Embryonic facial prominence (tissue), 1 donor: ENCODE results near the gene CHAC2.
"Not testable (repeated sequence)": the region's sequence is repeated elsewhere in the genome, so short reads cannot be mapped to it uniquely, and the experiment has no call there.

Experiments used
- DNase-seq: peaks from one replicate; pipeline ENCODE4 v3.0.0-alpha.2; 2016; ENCODE audit errors: extremely low spot score

Gene CHAC2

GRCh38 chr2:53778536-53779162, 11.0 kb downstream of the CHAC2 start:
- no peak for DNase-seq

- DNase-seq, result no peak
These were observed 12.5 kb downstream of the CHAC2 start for GRCh38 chr2:53780056-53780455.

- no peak for DNase-seq
These were observed 15.1 kb downstream of the CHAC2 start for GRCh38 chr2:53782676-53783075.

- DNase-seq, result no peak
These were observed 16.8 kb downstream of the CHAC2 start for GRCh38 chr2:53784436-53784835.

GRCh38 chr2:53785366-53785765, 17.8 kb downstream of the CHAC2 start:
- no peak for DNase-seq

GRCh38 chr2:53786352-53786704, 18.7 kb downstream of the CHAC2 start:
- no peak for DNase-seq

GRCh38 chr2:53786705-53787613, 19.4 kb downstream of the CHAC2 start, which contains the start of the genes ASB3 and ERLEC1:
Gene ASB3, minus strand, starts transcription at chr2:53786953. Its CDS starts 21,381 bp downstream, at chr2:53765572.
Gene ERLEC1, plus strand, starts transcription at chr2:53787044. Its CDS starts 167 bp downstream, at chr2:53787211.
- peak; percentile 86 for DNase-seq

GRCh38 chr2:53787614-53788289, 20.1 kb downstream of the CHAC2 start:
- DNase-seq, result no peak

- DNase-seq, result no peak
These were observed 25.7 kb downstream of the CHAC2 start for GRCh38 chr2:53793261-53793660.

- DNase-seq, result no peak
These were observed 26.2 kb downstream of the CHAC2 start for GRCh38 chr2:53793821-53794220.

- DNase-seq, result no peak
These were observed 33.9 kb downstream of the CHAC2 start for GRCh38 chr2:53801547-53801946.

GRCh38 chr2:53802617-53803151, 35.1 kb downstream of the CHAC2 start:
- no peak for DNase-seq

- DNase-seq, result no peak
These were observed 44.0 kb downstream of the CHAC2 start for GRCh38 chr2:53811601-53812000.

GRCh38 chr2:53813151-53813550, 45.5 kb downstream of the CHAC2 start:
- DNase-seq, result no peak

GRCh38 chr2:53818854-53819435, 51.3 kb downstream of the CHAC2 start:
- no peak for DNase-seq

GRCh38 chr2:53819634-53820033, 52.0 kb downstream of the CHAC2 start:
- DNase-seq, result no peak

- no peak for DNase-seq
These were observed 52.4 kb downstream of the CHAC2 start for GRCh38 chr2:53820048-53820447.

- no peak for DNase-seq
These were observed 53.1 kb downstream of the CHAC2 start for GRCh38 chr2:53820711-53821110.

- DNase-seq, result no peak
These were observed 54.2 kb downstream of the CHAC2 start for GRCh38 chr2:53821810-53822209.

- not testable (repeated sequence) for DNase-seq
These were observed 56.0 kb downstream of the CHAC2 start for GRCh38 chr2:53823639-53824038.
